Type B pancreatic cell (in vitro differentiated cells): ENCODE results near the gene HOXA5. TPM values are rescaled to one million over a fixed set of nuclear protein-coding genes. Genes with fewer than 3 reads are reported as not detected.

Experiments
- DNase-seq: peaks from one replicate; pipeline ENCODE4 v3.0.0; 2021; ENCODE audit warnings: mixed read lengths; ENCODE audit not compliant: unreplicated experiment; ENCODE audit errors: extremely low spot score
- H3K27ac Mint-ChIP-seq: 2 replicates; pipeline ENCODE4 v1.8.0; 2021; ENCODE audit warnings: mild to moderate bottlenecking, mixed read lengths
- H3K27me3 Mint-ChIP-seq: 2 replicates; pipeline ENCODE4 v1.8.0; 2021; ENCODE audit warnings: mixed read lengths
- H3K36me3 Mint-ChIP-seq: 2 replicates; pipeline ENCODE4 v1.8.0; 2021; ENCODE audit warnings: mixed read lengths
- H3K4me1 Mint-ChIP-seq: one replicate; pipeline ENCODE4 v1.8.0; 2021; ENCODE audit warnings: mixed read lengths; ENCODE audit not compliant: unreplicated experiment
- H3K4me3 Mint-ChIP-seq: 2 replicates; pipeline ENCODE4 v1.8.0; 2021; ENCODE audit warnings: mild to moderate bottlenecking, mixed read lengths
- H3K9me3 Mint-ChIP-seq: 2 replicates; pipeline ENCODE4 v1.8.0; 2021; ENCODE audit warnings: mixed read lengths
- total RNA-seq: library from RNA; stranded (reverse); gene quantifications from 2 replicates; pipeline ENCODE4 v1.2.1, GENCODE V29; 2021; ENCODE audit warnings: low replicate concordance
- TF ChIP-seq, protein P1 (sequence below): fragments of 200-600 bp; sonication (generic); conservative IDR thresholded peaks from 2 replicates; pipeline ENCODE4 v1.5.0; 2021; ENCODE audit warnings: antibody characterized with exemption, mild to moderate bottlenecking

HOXA5 gene
- total RNA-seq, 1 donor from 2014 or later: 77.7 TPM

DNA sequence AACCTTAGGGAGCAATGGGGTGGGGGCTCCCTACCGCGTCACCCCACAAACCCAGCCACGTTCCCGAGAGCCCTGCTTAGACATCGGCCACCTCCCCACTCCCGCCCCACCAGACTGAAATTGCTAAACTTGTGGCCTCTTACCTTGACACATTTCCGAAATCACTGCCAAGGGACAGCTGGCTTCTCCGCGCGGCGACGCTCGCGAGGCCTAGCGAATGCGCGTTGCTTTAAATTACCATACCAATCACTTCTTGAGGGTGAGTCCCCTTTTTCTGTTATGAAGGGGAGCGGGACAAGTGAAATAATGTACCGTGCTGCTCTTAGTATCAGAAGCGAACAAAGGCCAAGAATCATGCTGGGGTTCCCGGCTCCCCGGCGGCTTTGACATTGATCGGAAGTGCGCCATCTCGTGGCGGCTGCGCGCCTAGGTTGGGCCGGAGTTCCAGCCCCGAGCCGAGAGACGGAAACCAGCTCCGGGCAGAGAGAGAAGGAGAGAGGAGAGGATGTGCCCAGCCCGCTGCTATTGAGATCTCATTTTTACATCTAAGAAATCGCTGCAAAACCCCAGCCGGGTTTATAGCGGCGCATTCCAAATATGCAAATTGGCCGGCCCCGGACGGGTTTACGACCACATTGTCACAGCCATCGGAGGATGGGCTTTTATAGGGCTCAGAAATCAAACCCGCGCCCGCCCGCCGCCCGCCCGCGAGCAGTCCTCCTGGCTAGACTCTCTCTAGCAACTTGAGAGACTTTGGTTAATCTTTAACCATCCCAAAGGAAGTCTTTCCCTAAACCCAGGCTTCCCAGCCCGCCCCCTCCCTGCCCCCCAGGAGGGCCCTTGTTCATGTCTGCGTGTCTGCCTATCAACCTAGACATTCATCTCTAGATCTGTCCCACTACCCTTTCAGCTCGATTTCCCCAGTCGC lies 36.3 kb upstream of the HOXA5 start:
- TF ChIP-seq, protein P1, sequence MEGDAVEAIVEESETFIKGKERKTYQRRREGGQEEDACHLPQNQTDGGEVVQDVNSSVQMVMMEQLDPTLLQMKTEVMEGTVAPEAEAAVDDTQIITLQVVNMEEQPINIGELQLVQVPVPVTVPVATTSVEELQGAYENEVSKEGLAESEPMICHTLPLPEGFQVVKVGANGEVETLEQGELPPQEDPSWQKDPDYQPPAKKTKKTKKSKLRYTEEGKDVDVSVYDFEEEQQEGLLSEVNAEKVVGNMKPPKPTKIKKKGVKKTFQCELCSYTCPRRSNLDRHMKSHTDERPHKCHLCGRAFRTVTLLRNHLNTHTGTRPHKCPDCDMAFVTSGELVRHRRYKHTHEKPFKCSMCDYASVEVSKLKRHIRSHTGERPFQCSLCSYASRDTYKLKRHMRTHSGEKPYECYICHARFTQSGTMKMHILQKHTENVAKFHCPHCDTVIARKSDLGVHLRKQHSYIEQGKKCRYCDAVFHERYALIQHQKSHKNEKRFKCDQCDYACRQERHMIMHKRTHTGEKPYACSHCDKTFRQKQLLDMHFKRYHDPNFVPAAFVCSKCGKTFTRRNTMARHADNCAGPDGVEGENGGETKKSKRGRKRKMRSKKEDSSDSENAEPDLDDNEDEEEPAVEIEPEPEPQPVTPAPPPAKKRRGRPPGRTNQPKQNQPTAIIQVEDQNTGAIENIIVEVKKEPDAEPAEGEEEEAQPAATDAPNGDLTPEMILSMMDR: peak; percentile 97
- Mint-ChIP-seq H3K27ac (peak overlapping the region; percentile 48), H3K9me3 (no peaks in the 10 kb centered on the region), H3K4me3 (peak overlapping the region; percentile 82), H3K4me1 (peaks cover 10% of the 10 kb centered on the region), H3K27me3 (peaks cover 99% of the 10 kb centered on the region), H3K36me3 (no peaks in the 10 kb centered on the region)
- no peak for DNase-seq

DNA sequence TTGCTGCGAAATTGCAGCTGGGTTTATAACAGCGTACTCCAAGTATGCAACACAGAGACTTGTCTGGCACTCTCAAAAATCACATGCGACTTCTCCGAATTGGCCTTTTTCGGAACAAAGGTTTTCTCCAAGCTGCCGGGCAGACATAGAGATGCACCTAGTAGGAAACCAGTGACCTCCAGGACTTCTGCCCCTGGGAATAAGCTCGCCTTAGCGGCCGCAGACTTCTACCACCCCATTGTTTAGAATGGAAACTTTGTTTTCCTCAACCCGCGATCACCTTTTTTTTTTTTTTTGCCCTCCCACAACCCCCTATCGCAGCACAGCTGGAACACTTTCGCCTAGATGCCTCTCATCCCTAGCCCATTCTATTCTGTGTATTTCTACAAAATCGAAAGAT lies 35.5 kb upstream of the HOXA5 start:
- TF ChIP-seq, protein P1: no peak
- Mint-ChIP-seq H3K4me1 (peaks cover 10% of the 10 kb centered on the region), H3K4me3 (peak overlapping the region; percentile 82), H3K27ac (peak overlapping the region; percentile 48), H3K9me3 (no peaks in the 10 kb centered on the region), H3K27me3 (peaks cover 99% of the 10 kb centered on the region), H3K36me3 (no peaks in the 10 kb centered on the region)
- no peak for DNase-seq

DNA sequence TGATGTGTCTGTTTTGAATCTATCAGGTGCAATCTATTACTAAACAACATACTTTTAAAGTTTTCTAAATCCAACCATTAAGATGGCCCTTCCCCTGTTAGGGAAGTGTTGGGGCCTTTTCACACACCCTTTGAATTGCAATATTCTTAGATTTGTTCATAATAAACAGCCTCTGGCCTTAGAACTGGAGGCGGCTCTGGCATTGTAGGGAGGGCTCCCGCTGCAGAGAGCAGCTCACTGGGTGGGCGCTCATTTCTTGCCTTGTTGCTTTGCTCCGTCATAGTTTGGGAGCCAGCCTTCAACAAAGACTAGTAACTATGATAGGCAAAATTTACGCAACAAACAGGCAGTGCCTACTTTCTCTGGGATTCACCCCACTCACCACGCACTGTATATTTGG lies 34.9 kb upstream of the HOXA5 start:
- Mint-ChIP-seq H3K4me3 (no peak overlapping the region), H3K27me3 (peaks cover 93% of the 10 kb centered on the region), H3K36me3 (no peaks in the 10 kb centered on the region), H3K4me1 (peaks cover 10% of the 10 kb centered on the region), H3K9me3 (no peaks in the 10 kb centered on the region), H3K27ac (no peak overlapping the region)
- TF ChIP-seq, protein P1: no peak
- no peak for DNase-seq

DNA sequence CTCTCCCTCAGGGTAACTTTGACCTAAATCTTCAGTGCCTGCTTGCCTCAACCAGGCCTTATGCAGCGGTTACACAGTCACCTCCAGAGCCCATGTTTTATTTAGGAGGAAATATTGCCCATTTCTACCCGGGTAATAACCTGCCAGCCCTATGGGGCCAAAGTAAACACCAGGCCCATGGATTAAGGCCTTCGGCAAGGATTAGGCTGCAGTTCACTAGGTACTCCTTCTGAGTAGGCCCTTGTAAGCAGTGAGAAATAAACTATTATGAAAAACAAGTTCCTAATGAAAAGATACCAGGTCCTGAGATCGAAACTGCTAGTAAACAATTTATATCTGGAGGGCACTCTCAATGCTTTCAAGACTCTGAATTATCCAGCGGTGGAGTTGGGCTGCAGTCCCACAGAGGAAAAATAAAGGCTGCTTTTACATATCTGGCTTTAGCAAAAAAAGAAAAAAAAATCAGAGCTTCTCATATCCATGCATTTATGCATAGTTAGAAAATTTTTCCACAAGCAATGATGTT lies 34.4 kb upstream of the HOXA5 start:
- H3K27me3 Mint-ChIP-seq: peaks cover 91% of the 10 kb centered on the region
- H3K4me1 Mint-ChIP-seq: peaks cover 8% of the 10 kb centered on the region
- no peak for DNase-seq
- H3K4me3 Mint-ChIP-seq: peak overlapping the region; percentile 17
- H3K9me3 Mint-ChIP-seq: no peaks in the 10 kb centered on the region
- TF ChIP-seq, protein P1: no peak
- H3K27ac Mint-ChIP-seq: peak overlapping the region; percentile 15
- H3K36me3 Mint-ChIP-seq: no peaks in the 10 kb centered on the region

DNA sequence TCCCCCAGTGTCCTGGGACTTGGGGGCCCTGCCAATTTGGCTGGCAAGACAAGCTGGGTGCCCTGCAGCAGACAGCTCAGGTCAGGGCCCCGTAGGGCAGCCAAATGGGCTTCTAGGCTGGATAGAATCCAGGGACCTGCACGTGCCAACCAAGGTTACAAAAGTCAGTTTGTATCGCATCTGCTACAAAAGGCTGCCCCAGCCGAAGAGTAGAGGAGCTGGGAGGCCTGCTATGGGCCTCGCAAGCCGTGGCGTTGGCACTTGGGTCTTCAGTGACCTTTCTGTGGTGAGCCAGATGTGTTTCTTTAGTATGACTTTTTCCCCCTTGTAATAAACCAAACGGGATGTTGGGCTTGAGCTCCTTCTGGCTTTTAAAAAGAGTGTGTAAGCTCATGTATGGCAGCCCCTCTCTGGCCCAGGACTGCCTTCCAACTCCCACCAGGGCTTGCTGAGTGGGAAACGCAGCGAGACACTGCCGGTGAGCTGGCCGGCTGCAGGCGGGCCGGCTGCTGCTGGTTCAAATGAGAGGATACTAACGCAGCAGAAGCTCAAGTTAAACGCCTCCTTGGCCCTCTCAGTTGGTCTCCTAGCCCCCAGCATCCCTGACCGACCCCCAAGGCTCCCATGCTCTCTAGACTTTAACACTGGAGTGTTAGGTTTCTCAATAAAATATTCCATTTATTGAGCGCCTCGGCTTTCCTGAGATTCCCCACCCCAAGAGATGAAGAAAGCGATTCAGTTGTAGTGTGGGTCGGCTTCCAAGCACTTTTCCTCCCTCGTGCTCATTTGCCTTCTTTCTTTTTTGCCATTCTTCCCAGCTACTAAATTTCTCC lies 33.7 kb upstream of the HOXA5 start:
- H3K27ac Mint-ChIP-seq: peak overlapping the region; percentile 15
- peak overlapping the region; percentile 17 for H3K4me3 Mint-ChIP-seq
- no peaks in the 10 kb centered on the region for H3K36me3 Mint-ChIP-seq
- no peaks in the 10 kb centered on the region for H3K9me3 Mint-ChIP-seq
- TF ChIP-seq, protein P1: no peak
- H3K4me1 Mint-ChIP-seq: peaks cover 9% of the 10 kb centered on the region
- DNase-seq: peak; percentile 62
- H3K27me3 Mint-ChIP-seq: peaks cover 90% of the 10 kb centered on the region
